GM23338 (cell line): ENCODE data around the gene SMC4. TPM values are rescaled to one million over a fixed set of nuclear protein-coding genes. Genes with fewer than 3 reads are reported as not detected.
A peak's percentile ranks its signal among the peaks of the same experiment; 100 is the strongest.

Source experiments
- ATAC-seq: fragments of 200-7000 bp; cut with Tn5 transposase; 3 replicates; pipeline ENCODE4 v1.9.1; 2020
- DNase-seq: peaks from one replicate; pipeline ENCODE4 v3.0.0-alpha.2; 2015; ENCODE audit warnings: low spot score
- H2AFZ ChIP-seq: fragments of 200-600 bp; sonication (generic); 2 replicates; pipeline ENCODE4 v1.8.0; 2016; ENCODE audit warnings: antibody characterized with exemption, mild to moderate bottlenecking, moderate library complexity
- H3F3A ChIP-seq: fragments of 200-600 bp; sonication (generic); replicated peaks from 2 replicates; pipeline ENCODE4 v1.8.0; 2017; ENCODE audit warnings: antibody characterized with exemption, mixed run types, low read depth
- H3K27ac ChIP-seq: fragments of 200-600 bp; sonication (generic); 2 replicates; pipeline ENCODE4 v1.6.1; 2016; ENCODE audit warnings: low read depth
- H3K27me3 ChIP-seq: fragments of 200-600 bp; sonication (generic); 2 replicates; pipeline ENCODE4 v1.8.0; 2016; ENCODE audit warnings: mild to moderate bottlenecking, mixed run types, moderate library complexity; ENCODE audit not compliant: insufficient read depth
- H3K36me3 ChIP-seq: fragments of 200-600 bp; sonication (generic); 2 replicates; pipeline ENCODE4 v1.8.0; 2016; ENCODE audit warnings: mild to moderate bottlenecking; ENCODE audit not compliant: insufficient read depth
- H3K4me1 ChIP-seq: fragments of 200-600 bp; sonication (generic); 2 replicates; pipeline ENCODE4 v1.8.0; 2016; ENCODE audit warnings: mild to moderate bottlenecking, moderate library complexity; ENCODE audit not compliant: insufficient read depth
- H3K4me2 ChIP-seq: fragments of 200-600 bp; sonication (generic); 2 replicates; pipeline ENCODE4 v1.7.1; 2017; ENCODE audit warnings: mixed run types
- H3K4me3 ChIP-seq: fragments of 200-600 bp; sonication (generic); 2 replicates; pipeline ENCODE4 v1.6.1; 2016; ENCODE audit warnings: mixed run types
- H3K79me2 ChIP-seq: fragments of 200-600 bp; sonication (generic); replicated peaks from 2 replicates; pipeline ENCODE4 v1.8.0; 2017; ENCODE audit warnings: mild to moderate bottlenecking; ENCODE audit not compliant: insufficient read depth
- H3K9me2 ChIP-seq: fragments of 200-600 bp; sonication (generic); 2 replicates; pipeline ENCODE4 v1.8.0; 2017; ENCODE audit not compliant: insufficient read depth
- H4K20me1 ChIP-seq: fragments of 200-600 bp; sonication (generic); replicated peaks from 2 replicates; pipeline ENCODE4 v1.8.0; 2017; ENCODE audit warnings: mild to moderate bottlenecking; ENCODE audit not compliant: insufficient read depth
- H3K27ac Mint-ChIP-seq: 2 replicates; pipeline ENCODE4 v1.8.0; 2020; ENCODE audit warnings: inconsistent platforms, mild to moderate bottlenecking, moderate library complexity, mixed read lengths
- H3K27me3 Mint-ChIP-seq: 3 replicates; pipeline ENCODE4 v1.8.0; 2022; ENCODE audit warnings: low read depth, mild to moderate bottlenecking, moderate library complexity, mixed read lengths, inconsistent platforms; ENCODE audit not compliant: insufficient read depth, poor library complexity
- H3K36me3 Mint-ChIP-seq: 3 replicates; pipeline ENCODE4 v1.8.0; 2021; ENCODE audit warnings: low read depth, mild to moderate bottlenecking, inconsistent platforms, moderate library complexity, mixed read lengths
- H3K4me1 Mint-ChIP-seq: 3 replicates; pipeline ENCODE4 v1.8.0; 2020; ENCODE audit warnings: mild to moderate bottlenecking, inconsistent platforms, mixed read lengths
- H3K4me3 Mint-ChIP-seq: 3 replicates; pipeline ENCODE4 v1.8.0; 2021; ENCODE audit warnings: moderate library complexity, mild to moderate bottlenecking, inconsistent platforms, mixed read lengths
- H3K9me3 Mint-ChIP-seq: 3 replicates; pipeline ENCODE4 v1.8.0; 2020; ENCODE audit warnings: moderate library complexity, mild to moderate bottlenecking, inconsistent platforms, mixed read lengths
- CREB1 ChIP-seq: fragments of 250-450 bp; sonication (Bioruptor Pico); IDR thresholded peaks from 2 replicates; pipeline ENCODE4 v1.5.0; 2020; ENCODE audit warnings: low read depth, mild to moderate bottlenecking, moderate library complexity
- CTCF ChIP-seq, 2 experiments: fragments of 200-600 bp in 1 of 2; sonication (generic) in 1 of 2; conservative IDR thresholded peaks; 2 replicates each; pipeline versions ENCODE4 v1.5.1 to v1.6.1; 2016 to 2017; ENCODE audit warnings: antibody characterized with exemption in 2 of 2, low read depth in 2 of 2, mild to moderate bottlenecking in 2 of 2, moderate library complexity in 1 of 2
- ETS1 ChIP-seq: IDR thresholded peaks from 2 replicates; pipeline ENCODE4 v1.6.1; 2016; ENCODE audit warnings: antibody characterized with exemption
- EZH2 ChIP-seq: fragments of 200-600 bp; sonication (generic); IDR thresholded peaks from one replicate; pipeline ENCODE4 v1.8.0; 2017; ENCODE audit warnings: antibody characterized with exemption, mild to moderate bottlenecking, low read depth; ENCODE audit not compliant: unreplicated experiment
- EZH2phosphoT487 ChIP-seq: fragments of 200-600 bp; sonication (generic); IDR thresholded peaks from one replicate; pipeline ENCODE4 v1.8.1; 2018; ENCODE audit warnings: antibody characterized with exemption; ENCODE audit not compliant: unreplicated experiment
- JUNB ChIP-seq: IDR thresholded peaks from one replicate; pipeline ENCODE4 v1.6.1; 2016; ENCODE audit warnings: antibody characterized with exemption; ENCODE audit not compliant: unreplicated experiment
- NANOG ChIP-seq: IDR thresholded peaks from 2 replicates; pipeline ENCODE4 v1.6.1; 2016; ENCODE audit warnings: antibody characterized with exemption, borderline replicate concordance
- POLR2AphosphoS5 ChIP-seq: IDR thresholded peaks from 2 replicates; pipeline ENCODE4 v1.6.1; 2016; ENCODE audit warnings: antibody characterized with exemption, low read depth
- STAT1 ChIP-seq: IDR thresholded peaks from one replicate; pipeline ENCODE4 v1.6.1; 2016; ENCODE audit warnings: antibody characterized with exemption; ENCODE audit not compliant: unreplicated experiment
- ZNF114 ChIP-seq: fragments of 250-450 bp; sonication (Bioruptor Pico); IDR thresholded peaks from 2 replicates; pipeline ENCODE4 v1.5.0; 2020; ENCODE audit warnings: mild to moderate bottlenecking, moderate library complexity
- ZNF331 ChIP-seq: fragments of 250-450 bp; sonication (Bioruptor Pico); IDR thresholded peaks from 2 replicates; pipeline ENCODE4 v1.5.0; 2020; ENCODE audit warnings: low read depth, mild to moderate bottlenecking, moderate library complexity
- ZNF462 ChIP-seq: fragments of 250-450 bp; sonication (Bioruptor Pico); IDR thresholded peaks from 2 replicates; pipeline ENCODE4 v1.5.0; 2020; ENCODE audit warnings: mild to moderate bottlenecking, moderate library complexity
- polyA plus RNA-seq: library from polyadenylated mRNA; unstranded; fragments of >200 nt; fragmentation: Nextera tagmentation; extraction: Ambion mirVana; gene quantifications from 2 replicates; pipeline ENCODE4 v1.2.1, GENCODE V29; 2016
- total RNA-seq: library from RNA; depleted of rRNA; stranded (reverse); fragments of >200 nt; shearing (Covaris generic); gene quantifications from 2 replicates; pipeline ENCODE4 v1.2.3, GENCODE V29; 2014
- TF ChIP-seq, protein P1 (sequence below): IDR thresholded peaks from one replicate; pipeline ENCODE4 v1.6.1; 2018; ENCODE audit warnings: antibody characterized with exemption; ENCODE audit not compliant: unreplicated experiment

Gene SMC4
- total and polyA plus RNA-seq, 2 experiments from 2014 or later: 167 to 412 TPM

DNA sequence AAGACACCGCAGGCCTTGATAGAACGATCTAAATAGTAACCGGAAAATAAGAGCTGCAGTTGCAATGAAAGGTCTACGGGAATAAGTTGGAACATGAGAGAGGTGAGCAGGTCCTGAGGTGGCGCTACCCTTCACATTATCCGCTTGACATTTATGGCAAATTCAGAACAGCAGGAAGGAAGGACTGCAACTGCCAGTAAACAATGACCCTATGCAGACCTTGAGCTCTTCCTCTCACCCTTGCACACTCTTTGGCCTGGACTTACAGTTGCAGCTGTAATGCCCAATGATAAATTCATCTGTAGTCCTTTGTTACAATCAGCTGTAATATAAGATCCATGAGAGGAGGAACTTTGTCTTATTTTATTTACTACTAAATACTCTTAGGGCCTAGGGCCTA, 82.4 kb downstream of the SMC4 start:
- no peak overlapping the region for H3K4me2 ChIP-seq
- H3K79me2 ChIP-seq: no peaks in the 10 kb centered on the region
- H3K27me3 Mint-ChIP-seq: peaks cover 4% of the 10 kb centered on the region
- no peaks in the 10 kb centered on the region for H3K36me3 Mint-ChIP-seq
- no peaks in the 10 kb centered on the region for H4K20me1 ChIP-seq
- TF ChIP-seq EZH2 (no peak), ZNF114 (CRISPR knock-in tag) (no peak), STAT1 (no peak), POLR2AphosphoS5 (no peak), CTCF (conservative IDR thresholded peaks at IDR 0.05; ENCODE audit: low read depth in 2 of 2) (no peak), EZH2phosphoT487 (no peak), NANOG (no peak), ETS1 (no peak), JUNB (no peak), ZNF462 (no peak), CREB1 (CRISPR knock-in tag) (no peak), ZNF331 (CRISPR knock-in tag) (no peak)
- TF ChIP-seq, protein P1, sequence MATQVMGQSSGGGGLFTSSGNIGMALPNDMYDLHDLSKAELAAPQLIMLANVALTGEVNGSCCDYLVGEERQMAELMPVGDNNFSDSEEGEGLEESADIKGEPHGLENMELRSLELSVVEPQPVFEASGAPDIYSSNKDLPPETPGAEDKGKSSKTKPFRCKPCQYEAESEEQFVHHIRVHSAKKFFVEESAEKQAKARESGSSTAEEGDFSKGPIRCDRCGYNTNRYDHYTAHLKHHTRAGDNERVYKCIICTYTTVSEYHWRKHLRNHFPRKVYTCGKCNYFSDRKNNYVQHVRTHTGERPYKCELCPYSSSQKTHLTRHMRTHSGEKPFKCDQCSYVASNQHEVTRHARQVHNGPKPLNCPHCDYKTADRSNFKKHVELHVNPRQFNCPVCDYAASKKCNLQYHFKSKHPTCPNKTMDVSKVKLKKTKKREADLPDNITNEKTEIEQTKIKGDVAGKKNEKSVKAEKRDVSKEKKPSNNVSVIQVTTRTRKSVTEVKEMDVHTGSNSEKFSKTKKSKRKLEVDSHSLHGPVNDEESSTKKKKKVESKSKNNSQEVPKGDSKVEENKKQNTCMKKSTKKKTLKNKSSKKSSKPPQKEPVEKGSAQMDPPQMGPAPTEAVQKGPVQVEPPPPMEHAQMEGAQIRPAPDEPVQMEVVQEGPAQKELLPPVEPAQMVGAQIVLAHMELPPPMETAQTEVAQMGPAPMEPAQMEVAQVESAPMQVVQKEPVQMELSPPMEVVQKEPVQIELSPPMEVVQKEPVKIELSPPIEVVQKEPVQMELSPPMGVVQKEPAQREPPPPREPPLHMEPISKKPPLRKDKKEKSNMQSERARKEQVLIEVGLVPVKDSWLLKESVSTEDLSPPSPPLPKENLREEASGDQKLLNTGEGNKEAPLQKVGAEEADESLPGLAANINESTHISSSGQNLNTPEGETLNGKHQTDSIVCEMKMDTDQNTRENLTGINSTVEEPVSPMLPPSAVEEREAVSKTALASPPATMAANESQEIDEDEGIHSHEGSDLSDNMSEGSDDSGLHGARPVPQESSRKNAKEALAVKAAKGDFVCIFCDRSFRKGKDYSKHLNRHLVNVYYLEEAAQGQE: no peak
- no peak overlapping the region for H3K27ac Mint-ChIP-seq
- no peaks in the 10 kb centered on the region for H3F3A ChIP-seq
- no peaks in the 10 kb centered on the region for H3K9me2 ChIP-seq
- H3K27ac ChIP-seq: no peak overlapping the region
- no peaks in the 10 kb centered on the region for H3K27me3 ChIP-seq
- no peak for ATAC-seq
- no peak overlapping the region for H3K4me3 ChIP-seq
- no peak overlapping the region for H3K4me3 Mint-ChIP-seq
- H3K9me3 Mint-ChIP-seq: no peaks in the 10 kb centered on the region
- no peaks in the 10 kb centered on the region for H3K36me3 ChIP-seq
- H3K4me1 Mint-ChIP-seq: peaks cover 3% of the 10 kb centered on the region; the same call in 1 of the 3 replicates
- no peak for DNase-seq
- no peaks in the 10 kb centered on the region for H3K4me1 ChIP-seq
- 0 out of 2 replicates have a peak overlapping the region, but pooled peaks have one; percentile 10 for H2AFZ ChIP-seq
